SJCRH30 (cell line): ENCODE data around the gene NACC1. TPM values are rescaled to one million over a fixed set of nuclear protein-coding genes. Genes with fewer than 3 reads are reported as not detected.
"Not testable (repeated sequence)": the region's sequence is repeated elsewhere in the genome, so short reads cannot be mapped to it uniquely, and the experiment has no call there.

ENCODE experiments used
- DNase-seq, 2 experiments: peaks; one replicate each; pipeline ENCODE4 v3.0.0-alpha.2; 2015 to 2020
- H3K27ac ChIP-seq: fragments of 250-450 bp; sonication (Bioruptor Pico); 2 replicates; pipeline ENCODE4 v1.5.1; 2020; ENCODE audit warnings: mild to moderate bottlenecking, moderate library complexity
- H3K27me3 ChIP-seq: fragments of 250-450 bp; sonication (Bioruptor Pico); 2 replicates; pipeline ENCODE4 v1.5.1; 2020; ENCODE audit warnings: mild to moderate bottlenecking, moderate library complexity
- H3K36me3 ChIP-seq: fragments of 250-450 bp; sonication (Bioruptor Pico); 2 replicates; pipeline ENCODE4 v1.5.1; 2020; ENCODE audit warnings: mild to moderate bottlenecking, moderate library complexity
- H3K4me1 ChIP-seq: fragments of 250-450 bp; sonication (Bioruptor Pico); 2 replicates; pipeline ENCODE4 v1.5.1; 2020; ENCODE audit warnings: mild to moderate bottlenecking, moderate library complexity
- H3K4me3 ChIP-seq: fragments of 250-450 bp; sonication (Bioruptor Pico); 2 replicates; pipeline ENCODE4 v1.5.1; 2020; ENCODE audit warnings: mild to moderate bottlenecking, moderate library complexity
- H3K9me3 ChIP-seq: fragments of 250-450 bp; sonication (Bioruptor Pico); replicated peaks from 2 replicates; pipeline ENCODE4 v1.5.1; 2020; ENCODE audit warnings: mild to moderate bottlenecking, moderate library complexity
- total RNA-seq: library from RNA; depleted of rRNA; stranded (reverse); fragments of >200 nt; shearing (Covaris generic); gene quantifications from 2 replicates; pipeline ENCODE4 v1.2.3, GENCODE V29; 2014; rRNA removed

The NACC1 gene
- total RNA-seq, 1 experiment from 2014 or later = 103 TPM

GRCh38 chr19:13185763-13186657 lies 67.9 kb downstream of the NACC1 start:
- DNase-seq = not testable (repeated sequence)

GRCh38 chr19:13186688-13187087 lies 68.6 kb downstream of the NACC1 start:
- H3K4me1 ChIP-seq, H3K9me3 ChIP-seq, H3K4me3 ChIP-seq, H3K27ac ChIP-seq, H3K27me3 ChIP-seq, H3K36me3 ChIP-seq, DNase-seq: not testable (repeated sequence)

More at GRCh38 chr19:13185763-13186657, 67.9 kb downstream of the NACC1 start:
- not testable (repeated sequence) for H3K4me3 ChIP-seq, H3K27ac ChIP-seq, H3K27me3 ChIP-seq, H3K36me3 ChIP-seq, H3K9me3 ChIP-seq
- H3K4me1 ChIP-seq = peaks cover 15% of the 10 kb centered on the region

- H3K36me3 ChIP-seq = no peaks in the 10 kb centered on the region
Observed at GRCh38 chr19:13187419-13187818, 69.4 kb downstream of the NACC1 start.

GRCh38 chr19:13189600-13189999 lies 71.5 kb downstream of the NACC1 start:
- H3K4me1 ChIP-seq = no peaks in the 10 kb centered on the region
- H3K4me3 ChIP-seq = no peak overlapping the region
- no peak overlapping the region for H3K27ac ChIP-seq
- no peaks in the 10 kb centered on the region for H3K36me3 ChIP-seq
- H3K9me3 ChIP-seq = no peaks in the 10 kb centered on the region
- no peaks in the 10 kb centered on the region; the same call in 1 of the 2 replicates for H3K27me3 ChIP-seq
- DNase-seq = no peak

More at GRCh38 chr19:13187419-13187818, 69.4 kb downstream of the NACC1 start:
- peaks cover 4% of the 10 kb centered on the region; the same call in 1 of the 2 replicates for H3K4me1 ChIP-seq
- DNase-seq = no peak
- H3K9me3 ChIP-seq = no peaks in the 10 kb centered on the region
- no peaks in the 10 kb centered on the region; the same call in 1 of the 2 replicates for H3K27me3 ChIP-seq
- no peak overlapping the region for H3K27ac ChIP-seq
- H3K4me3 ChIP-seq = no peak overlapping the region

Other genes with a start within 250 kb of the NACC1 start
- gene DNASE2, start 236.8 kb upstream of the NACC1 start, total RNA-seq = 16.4 and 16.8 TPM in 2 replicates
- gene KLF1, start 231.1 kb upstream of the NACC1 start, total RNA-seq = 0.06 TPM in 1 of 2 replicates, not detected in the other
- gene GCDH, start 227.1 kb upstream of the NACC1 start, total RNA-seq = 29.7 and 33.6 TPM in 2 replicates
- gene SYCE2, start 199.0 kb upstream of the NACC1 start, total RNA-seq = 0.24 TPM in 1 of 2 replicates, not detected in the other
- gene FARSA, start 184.6 kb upstream of the NACC1 start, total RNA-seq = 65.8 and 77.3 TPM in 2 replicates
- 940 and 960 TPM in 2 replicates for gene CALR, start 179.7 kb upstream of the NACC1 start, total RNA-seq
- gene RAD23A, start 172.4 kb upstream of the NACC1 start, total RNA-seq = 129 and 131 TPM in 2 replicates
- gene GADD45GIP1, start 161.0 kb upstream of the NACC1 start, total RNA-seq = 59.9 and 71.5 TPM in 2 replicates
- not detected in 2 replicates for gene DAND5, start 148.7 kb upstream of the NACC1 start, total RNA-seq
- gene NFIX, start 122.8 kb upstream of the NACC1 start, total RNA-seq = 20.2 and 22.4 TPM in 2 replicates
- gene LYL1, start 15.4 kb upstream of the NACC1 start, total RNA-seq = 0.08 TPM in 1 of 2 replicates, not detected in the other
- gene TRMT1, start 1.5 kb upstream of the NACC1 start, total RNA-seq = 54.1 and 59.0 TPM in 2 replicates
- 58.5 and 70.7 TPM in 2 replicates for gene STX10, start 32.1 kb downstream of the NACC1 start, total RNA-seq
- gene IER2, start 32.1 kb downstream of the NACC1 start, total RNA-seq = 30.2 and 31.7 TPM in 2 replicates